Measurements from ENCODE around the gene RERE.

GRCh38 chr1:8519167-8519566 is 298.3 kb downstream of the RERE start:
- no peak for TF ChIP-seq EZH2 (IDR thresholded peaks at IDR 0.05; ENCODE audit: borderline replicate concordance)
- no peak for TF ChIP-seq CTCF (IDR thresholded peaks at IDR 0.05; ENCODE audit: poor library complexity)

All from hepatocyte (in vitro differentiated cells).